Panc1 (cell line): Measurements from ENCODE around the gene DDC. TPM values are rescaled to one million over a fixed set of nuclear protein-coding genes. Genes with fewer than 3 reads are reported as not detected.

Source experiments
- ATAC-seq: fragments of 200-7000 bp; cut with Tn5 transposase; 2 replicates; pipeline ENCODE4 v1.9.1; 2020; ENCODE audit warnings: mild to moderate bottlenecking, moderate library complexity
- BruUV-seq: library from RNA; stranded (reverse); fragments of 400-500 nt; replicated peaks from 2 replicates; lab custom pipeline; 2021; lab: Mats Ljungman, UMichigan
- CTCF ChIA-PET: fragments of 300-600 bp; sonication (Branson Sonifier 250); formaldehyde crosslinking; loops from one replicate; lab custom pipeline; 2022; ENCODE audit warnings: antibody characterized with exemption; lab: Charles Lee
- POLR2A ChIA-PET: fragments of 300-600 bp; sonication (Branson Sonifier 250); formaldehyde crosslinking; loops from one replicate; lab custom pipeline; 2022; ENCODE audit warnings: antibody characterized with exemption; lab: Charles Lee
- DNase-seq: peaks from one replicate; pipeline ENCODE4 v3.0.0-alpha.2; 2010; ENCODE audit warnings: low read depth, low spot score
- H3K27ac ChIP-seq: 2 replicates; pipeline ENCODE4 v1.5.1; 2011; ENCODE audit warnings: mild to moderate bottlenecking, low read length, inconsistent platforms
- H3K27me3 ChIP-seq: fragments of 200-500 bp; sonication (Bioruptor generic); 2 replicates; pipeline ENCODE4 v1.6.0; 2014; ENCODE audit warnings: low read length, inconsistent platforms; ENCODE audit not compliant: control insufficient read depth, insufficient read depth
- H3K36me3 ChIP-seq: fragments of 200-500 bp; sonication (Bioruptor generic); 2 replicates; pipeline ENCODE4 v1.5.1; 2014; ENCODE audit warnings: inconsistent platforms, mild to moderate bottlenecking, low read length, moderate library complexity; ENCODE audit not compliant: control insufficient read depth, insufficient read depth
- H3K4me1 ChIP-seq: 2 replicates; pipeline ENCODE4 v1.5.1; 2011; ENCODE audit warnings: inconsistent platforms, mild to moderate bottlenecking, low read length, moderate library complexity; ENCODE audit not compliant: control insufficient read depth, insufficient read depth
- H3K4me3 ChIP-seq, 2 experiments: 2 replicates each; pipeline ENCODE4 v1.5.1; 2011 to 2012; ENCODE audit warnings: low read depth in 2 of 2, low read length in 2 of 2, mild to moderate bottlenecking in 2 of 2, inconsistent platforms in 1 of 2, moderate library complexity in 1 of 2
- H3K9me3 ChIP-seq: fragments of 200-500 bp; sonication (Bioruptor generic); 2 replicates; pipeline ENCODE4 v1.5.1; 2014; ENCODE audit warnings: low read depth, mild to moderate bottlenecking, inconsistent platforms, low read length, moderate library complexity; ENCODE audit not compliant: control insufficient read depth, insufficient read depth
- CTCF ChIP-seq: fragments of 450-650 bp; IDR thresholded peaks from 2 replicates; pipeline ENCODE4 v1.5.1; 2017; ENCODE audit warnings: mild to moderate bottlenecking
- POLR2AphosphoS5 ChIP-seq: IDR thresholded peaks from 2 replicates; pipeline ENCODE4 v1.6.1; 2012; ENCODE audit warnings: mild to moderate bottlenecking, low read depth, low read length, moderate library complexity
- REST ChIP-seq, 2 experiments: IDR thresholded peaks; 2 replicates each; pipeline ENCODE4 v1.6.1; 2011 to 2012; ENCODE audit warnings: low read depth in 2 of 2, control low read depth in 1 of 2, low read length in 1 of 2, mild to moderate bottlenecking in 1 of 2, moderate library complexity in 1 of 2; ENCODE audit not compliant: insufficient read depth in 1 of 2
- SIN3A ChIP-seq: IDR thresholded peaks from 2 replicates; pipeline ENCODE4 v1.6.1; 2012; ENCODE audit warnings: low read depth, mild to moderate bottlenecking, low read length, moderate library complexity, borderline replicate concordance; ENCODE audit not compliant: insufficient read depth
- TCF7L2 ChIP-seq: IDR thresholded peaks from 2 replicates; pipeline ENCODE4 v1.6.1; 2011; ENCODE audit warnings: mild to moderate bottlenecking, low read depth, low read length, inconsistent platforms
- in situ Hi-C: cut with HindIII; loops from 2 replicates; pipeline ENCODE4 v1.10.0; 2016; ENCODE audit warnings: low sequenced_read_pairs, low pct_unique_long_range_greater_than_20kb
- intact Hi-C: fragments of 100-400 bp; cut with micrococcal nuclease; formaldehyde crosslinking; loops from one replicate; pipeline ENCODE4 v1.10.0; 2022; ENCODE audit not compliant: unreplicated experiment
- total RNA-seq: library from RNA; stranded (reverse); gene quantifications from one replicate; pipeline ENCODE4 v1.2.1, GENCODE V29; 2021; ENCODE audit not compliant: unreplicated experiment

Gene DDC
- total RNA-seq, 1 experiment from 2014 or later = not detected

- no peak for ATAC-seq
- Histone ChIP-seq H3K36me3 (no peaks in the 10 kb centered on the region), H3K27ac (no peak overlapping the region), H3K27me3 (no peaks in the 10 kb centered on the region), H3K4me1 (no peaks in the 10 kb centered on the region), H3K9me3 (no peaks in the 10 kb centered on the region), H3K4me3 (no peak overlapping the region)
- CTCF ChIA-PET = no interaction called here
- intact Hi-C loops = no loop called here
- in situ Hi-C loops = no loop called here
- BruUV-seq = no TSS peak
- no peak for DNase-seq
- TF ChIP-seq TCF7L2 (no peak), SIN3A (no peak), REST (IDR thresholded peaks at IDR 0.05; ENCODE audit: insufficient read depth in 1 of 2, low read depth in 2 of 2, low read length in 1 of 2) (no peak), CTCF (no peak), POLR2AphosphoS5 (no peak)
- POLR2A ChIA-PET = no interaction called here
Measured at GRCh38 chr7:50540785-50541579, 24.2 kb downstream of the DDC start.

GRCh38 chr7:50539725-50540124 is 25.5 kb downstream of the DDC start:
- ChIA-PET CTCF (no interaction called here), POLR2A (no interaction called here)
- no peak overlapping the region for H3K4me3 ChIP-seq
- 0 out of 2 replicates have a peak, but pooled peaks cover 1% of the 10 kb centered on the region for H3K4me1 ChIP-seq
- no peaks in the 10 kb centered on the region for H3K36me3 ChIP-seq
- in situ Hi-C loops (no loop called here), intact Hi-C loops (no loop called here)
- no TSS peak for BruUV-seq
- H3K9me3 ChIP-seq = no peaks in the 10 kb centered on the region
- no peaks in the 10 kb centered on the region for H3K27me3 ChIP-seq
- no peak overlapping the region for H3K27ac ChIP-seq
- ATAC-seq (no peak), DNase-seq (no peak)
- TF ChIP-seq REST (IDR thresholded peaks at IDR 0.05; ENCODE audit: insufficient read depth in 1 of 2, low read depth in 2 of 2, low read length in 1 of 2) = no peak
- TF ChIP-seq TCF7L2 = no peak
- no peak for TF ChIP-seq SIN3A
